K562 treated with DMSO at 1 percent for 48 hours (cell line): Measurements from ENCODE around the gene RRP1. TPM values are rescaled to one million over a fixed set of nuclear protein-coding genes. Genes with fewer than 3 reads are reported as not detected.

ENCODE experiments used
- total RNA-seq: library from RNA; unstranded; fragments of 300-600 nt; gene quantifications from 2 replicates; pipeline ENCODE4 v1.2.3, GENCODE V29; 2022; ENCODE audit warnings: low replicate concordance; ENCODE audit errors: extremely low read depth

The RRP1 gene
- not detected in 2 replicates for total RNA-seq

GRCh38 chr21:43789276-43790009, at the start of gene RRP1:
TSS of gene RRP1 (plus strand) at chr21:43789577. CDS start at chr21:43789630, 53 bp downstream.

GRCh38 chr21:43775795-43776430, 13.5 kb upstream of the RRP1 start, which contains the start of gene CSTB:
TSS of gene CSTB (minus strand) at chr21:43776308. CDS start at chr21:43776269, 39 bp downstream.

Other genes with a start within 250 kb of the RRP1 start
- gene HSF2BP, start 130.1 kb upstream of the RRP1 start, total RNA-seq = not detected in 2 replicates
- not detected in 2 replicates for gene RRP1B, start 130.0 kb upstream of the RRP1 start, total RNA-seq
- 124 TPM in 1 of 2 replicates, not detected in the other for gene PDXK, start 70.4 kb upstream of the RRP1 start, total RNA-seq
- gene CSTB, start 13.3 kb upstream of the RRP1 start, total RNA-seq = not detected in 2 replicates
- not detected in 2 replicates for gene AGPAT3, start 75.6 kb downstream of the RRP1 start, total RNA-seq
- not detected in 2 replicates for gene TRAPPC10, start 222.7 kb downstream of the RRP1 start, total RNA-seq